HG03432 (cell line): ENCODE measurements around the gene PIGBOS1.

Source experiments
- ATAC-seq: cut with Tn5 transposase; IDR thresholded peaks from one replicate; pipeline ENCODE4 v1.9.1; 2021; ENCODE audit warnings: mild to moderate bottlenecking, moderate library complexity; ENCODE audit not compliant: unreplicated experiment

The PIGBOS1 gene

GRCh38 chr15:55318588-55319494, at the start of gene PIGBOS1, which contains the start of gene PIGB:
Gene PIGBOS1 (minus strand): TSS chr15:55319123. CDS start chr15:55317792, 1,331 bp downstream.
Gene PIGB (plus strand): TSS chr15:55319222. CDS start chr15:55319251, 29 bp downstream.
- ATAC-seq = peak; percentile 92

GRCh38 chr15:55366981-55367380, 48.1 kb upstream of the PIGBOS1 start:
- no peak for ATAC-seq

- no peak for ATAC-seq
Measured at GRCh38 chr15:55362641-55363040, 43.7 kb upstream of the PIGBOS1 start.

GRCh38 chr15:55361048-55361447, 42.1 kb upstream of the PIGBOS1 start:
- ATAC-seq = no peak

- ATAC-seq = no peak
Measured at GRCh38 chr15:55360256-55360655, 41.3 kb upstream of the PIGBOS1 start.

- no peak for ATAC-seq
Measured at GRCh38 chr15:55358471-55358870, 39.5 kb upstream of the PIGBOS1 start.

GRCh38 chr15:55357774-55358173, 38.9 kb upstream of the PIGBOS1 start:
- no peak for ATAC-seq

- ATAC-seq = no peak
Measured at GRCh38 chr15:55356985-55357585, 38.2 kb upstream of the PIGBOS1 start.

GRCh38 chr15:55353025-55353424, 34.1 kb upstream of the PIGBOS1 start:
- ATAC-seq = no peak

- no peak for ATAC-seq
Measured at GRCh38 chr15:55349282-55349681, 30.4 kb upstream of the PIGBOS1 start.

- ATAC-seq = no peak
Measured at GRCh38 chr15:55348281-55348778, 29.4 kb upstream of the PIGBOS1 start.

GRCh38 chr15:55344206-55344605, 25.3 kb upstream of the PIGBOS1 start:
- ATAC-seq = no peak

GRCh38 chr15:55343168-55343567, 24.2 kb upstream of the PIGBOS1 start:
- no peak for ATAC-seq

GRCh38 chr15:55337160-55337559, 18.2 kb upstream of the PIGBOS1 start:
- ATAC-seq = no peak

- ATAC-seq = no peak
Measured at GRCh38 chr15:55334997-55335396, 16.1 kb upstream of the PIGBOS1 start.

GRCh38 chr15:55334371-55334770, 15.4 kb upstream of the PIGBOS1 start:
- no peak for ATAC-seq

- ATAC-seq = no peak
Measured at GRCh38 chr15:55327387-55327786, 8.5 kb upstream of the PIGBOS1 start.

GRCh38 chr15:55322467-55322866, 3.5 kb upstream of the PIGBOS1 start:
- no peak for ATAC-seq

GRCh38 chr15:55320963-55321362, 2.0 kb upstream of the PIGBOS1 start:
- ATAC-seq = no peak

- ATAC-seq = no peak
Measured at GRCh38 chr15:55320238-55320550, 1.3 kb upstream of the PIGBOS1 start.

- peak; percentile 46 for ATAC-seq
Measured at GRCh38 chr15:55319537-55320237, 764 bp upstream of the PIGBOS1 start.
